Epidermal melanocyte (primary cell): ENCODE results near the gene AGMO.

Experiments used
- DNase-seq: peaks from one replicate; pipeline ENCODE4 v3.0.0; 2011; ENCODE audit warnings: low spot score; ENCODE audit not compliant: insufficient read length

The AGMO gene

DNA sequence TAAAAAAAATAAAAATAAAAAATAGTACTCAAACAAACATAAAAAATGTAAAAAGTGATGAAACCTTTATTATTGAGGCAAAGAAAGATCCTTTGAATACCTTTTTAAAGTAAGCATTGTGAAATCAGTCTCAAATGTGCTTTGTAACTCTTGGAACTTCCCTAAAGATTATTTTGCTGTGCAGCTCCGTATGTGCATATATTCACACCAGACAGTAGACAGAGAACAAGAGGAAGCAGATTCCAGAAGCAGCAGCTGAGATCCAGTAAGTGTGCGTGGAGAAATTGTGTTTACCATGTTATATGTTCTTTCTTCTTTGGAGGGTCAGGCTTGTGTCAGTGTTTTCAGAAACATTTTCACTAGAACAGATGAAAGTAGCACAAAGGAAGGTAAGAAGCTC is 324.9 kb downstream of the AGMO start:
- DNase-seq: no peak

- no peak for DNase-seq
These were observed 327.4 kb downstream of the AGMO start for GRCh38 chr7:15234431-15234830.

DNA sequence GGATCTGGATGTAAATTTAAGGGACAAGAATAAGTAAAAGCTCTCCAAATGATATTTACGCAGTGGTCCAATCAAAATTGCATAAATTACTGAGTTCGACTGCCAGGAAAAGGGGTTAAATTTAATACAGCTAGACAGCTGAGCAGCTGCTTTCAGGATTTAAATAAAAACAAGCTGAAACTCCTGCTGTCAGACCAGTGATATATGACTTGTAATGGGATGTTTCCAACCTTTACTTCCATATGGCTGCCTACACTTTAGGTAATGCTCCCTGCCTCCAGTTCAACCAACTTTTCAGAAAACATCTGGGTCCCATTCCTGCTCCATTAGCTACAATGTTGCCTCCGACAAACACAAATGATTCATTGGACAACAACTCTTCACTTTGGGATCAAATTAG is 333.0 kb downstream of the AGMO start:
- no peak for DNase-seq

DNA sequence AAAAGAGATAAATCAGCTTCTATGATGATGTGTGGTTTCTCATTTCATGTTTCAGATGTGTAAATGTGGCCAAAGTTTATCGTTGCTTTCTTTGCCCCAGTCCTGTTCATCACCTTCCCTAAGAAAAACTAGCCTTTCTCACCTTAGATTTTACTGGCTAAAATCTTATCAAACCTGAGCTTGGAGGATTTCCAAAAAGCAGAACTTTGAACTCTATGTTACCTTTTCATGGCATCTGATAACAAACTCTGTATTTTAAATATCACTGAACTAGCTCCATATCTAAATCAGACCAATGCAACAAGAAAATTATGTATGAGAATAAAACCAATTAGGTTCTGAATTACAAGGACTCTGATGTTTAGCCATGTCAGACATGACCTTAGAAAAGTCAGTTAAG is 335.8 kb downstream of the AGMO start:
- no peak for DNase-seq

- DNase-seq: no peak
These were observed 342.1 kb downstream of the AGMO start for GRCh38 chr7:15219758-15220157.

DNA sequence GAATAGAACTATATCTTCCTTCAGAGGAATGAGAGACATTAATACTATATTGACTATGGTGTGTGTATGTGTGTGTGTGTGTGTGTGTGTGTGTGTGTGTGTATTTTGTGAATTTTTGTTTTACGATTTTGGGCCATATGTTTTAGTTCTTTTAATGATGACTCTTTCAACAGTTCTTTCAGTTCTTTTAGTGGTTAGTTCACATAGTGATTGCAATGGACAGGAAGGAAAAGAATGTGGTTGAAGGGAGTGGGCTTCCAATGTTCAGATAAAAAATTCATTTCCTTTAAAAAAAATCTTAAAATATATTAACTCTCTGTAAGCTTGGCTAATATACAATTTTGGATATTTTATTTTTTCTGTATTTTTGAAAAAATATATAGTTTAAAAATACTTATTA is 343.6 kb downstream of the AGMO start:
- DNase-seq: no peak

DNA sequence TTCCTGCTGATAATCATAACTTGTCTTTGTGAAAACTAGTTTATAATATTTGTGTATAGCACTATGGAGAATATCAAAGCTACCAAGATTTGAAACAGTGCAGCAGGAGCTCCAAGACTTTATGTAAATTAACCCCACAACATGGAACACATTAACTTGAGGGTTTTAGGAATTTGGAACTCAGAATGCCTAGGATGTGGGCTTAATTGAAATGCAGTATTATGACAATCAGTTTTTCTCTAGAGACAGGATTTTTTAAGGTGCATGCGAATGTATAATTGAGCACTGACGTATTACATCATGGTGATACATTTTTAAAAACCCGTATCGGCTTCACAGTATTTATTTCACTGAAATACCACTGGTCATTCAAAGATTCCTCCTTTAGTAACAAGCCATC is 346.2 kb downstream of the AGMO start:
- DNase-seq: no peak

DNA sequence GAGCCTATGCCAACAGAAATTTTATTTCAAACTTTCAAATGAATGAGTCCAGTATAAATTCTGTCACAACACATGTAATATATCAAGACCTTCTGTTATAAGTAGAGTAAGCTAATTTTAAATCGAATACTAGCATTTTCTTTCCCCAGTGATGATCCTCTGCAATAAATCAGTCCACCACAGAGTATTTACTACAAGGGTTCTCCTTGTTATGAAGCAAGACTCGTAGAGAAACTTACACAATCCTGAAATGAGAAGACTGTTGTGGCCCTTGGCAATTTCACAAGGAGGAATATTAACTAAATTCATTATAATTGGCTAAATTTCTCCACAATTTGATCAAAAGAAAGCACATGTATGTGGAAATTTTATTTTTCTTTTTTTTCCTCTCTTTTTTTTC is 346.8 kb downstream of the AGMO start:
- no peak for DNase-seq

- no peak for DNase-seq
These were observed 348.7 kb downstream of the AGMO start for GRCh38 chr7:15213093-15213492.

DNA sequence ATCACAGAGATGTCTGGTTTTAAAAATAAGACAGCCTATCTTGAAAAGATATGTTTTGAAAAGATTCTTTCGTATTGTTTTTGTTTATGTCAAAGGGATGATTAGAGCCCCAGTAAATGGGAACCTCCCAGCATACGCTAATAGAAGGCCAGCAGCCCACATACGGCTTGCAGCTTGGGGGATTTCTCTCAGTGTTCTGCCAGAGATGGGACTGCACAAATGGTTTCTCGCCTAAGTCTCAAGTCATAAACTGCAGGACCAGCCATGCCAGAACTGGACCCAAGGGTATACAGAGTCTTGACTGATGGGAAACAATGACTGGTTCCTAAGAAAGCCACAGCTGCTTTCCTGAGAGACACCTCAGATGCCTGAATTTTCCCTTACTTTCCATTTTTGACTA is 352.4 kb downstream of the AGMO start:
- DNase-seq: no peak

- no peak for DNase-seq
These were observed 357.4 kb downstream of the AGMO start for GRCh38 chr7:15204421-15204820.

DNA sequence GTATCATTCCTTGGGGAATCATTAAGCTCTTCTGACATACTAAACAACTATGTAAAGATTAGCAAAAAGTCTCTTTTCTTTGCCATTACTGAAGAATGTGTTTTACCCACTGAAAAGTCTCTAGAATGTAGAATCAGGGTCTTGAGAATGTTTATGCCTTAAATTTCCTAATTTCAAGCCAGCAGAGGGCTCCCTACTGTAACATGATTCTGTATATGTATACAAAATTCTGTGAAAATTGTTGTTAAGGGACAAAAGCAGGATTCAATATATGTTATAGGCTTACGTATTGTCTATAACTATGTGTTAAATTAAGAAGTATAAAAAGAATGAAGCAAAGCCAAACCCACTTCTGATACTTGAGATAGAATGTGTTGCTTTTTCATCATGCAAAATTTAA is 362.3 kb downstream of the AGMO start:
- no peak for DNase-seq

DNA sequence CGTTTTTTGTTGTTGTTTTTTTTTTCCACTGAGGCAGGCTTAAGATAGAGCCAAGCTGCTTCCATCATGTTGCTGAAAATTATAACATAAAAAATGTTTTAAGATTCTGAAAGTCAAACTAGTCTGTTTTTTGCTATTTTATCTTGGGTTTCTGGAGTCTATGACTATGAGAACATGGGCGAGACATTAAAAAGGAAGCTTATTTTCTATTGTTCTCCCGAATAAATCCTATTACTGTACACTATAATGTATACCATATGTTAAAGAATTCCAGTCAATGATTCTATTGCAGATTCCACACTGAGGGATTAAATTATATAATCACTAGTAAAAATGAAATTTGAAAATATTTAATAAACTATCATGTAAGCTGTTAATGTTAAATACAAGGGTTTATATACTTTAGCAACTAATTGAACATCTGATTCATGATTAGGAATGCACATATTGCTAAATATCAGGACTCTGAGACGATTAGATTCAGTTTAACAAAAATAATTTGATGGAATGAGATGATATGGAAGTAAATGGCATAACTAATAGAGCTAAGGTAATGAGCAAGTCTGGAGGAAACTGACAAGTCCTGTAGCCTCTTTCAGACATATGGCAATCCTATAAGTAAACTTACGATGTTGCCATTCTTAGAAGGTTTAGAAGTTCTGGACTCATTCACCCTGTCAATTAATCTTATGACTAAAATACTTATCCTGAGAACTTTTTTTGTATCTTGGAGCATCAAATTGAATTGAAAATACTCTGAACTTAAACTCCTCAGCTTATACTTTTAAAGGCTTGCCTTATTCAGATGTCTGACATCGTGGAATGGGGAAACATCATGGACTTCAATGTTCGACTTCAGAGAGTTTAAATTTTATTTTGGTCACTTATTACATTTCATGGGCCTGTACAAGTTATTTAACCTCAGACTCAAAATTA is 364.5 kb downstream of the AGMO start:
- no peak for DNase-seq

GRCh38 chr7:15178065-15178464 is 383.8 kb downstream of the AGMO start:
- DNase-seq: no peak

DNA sequence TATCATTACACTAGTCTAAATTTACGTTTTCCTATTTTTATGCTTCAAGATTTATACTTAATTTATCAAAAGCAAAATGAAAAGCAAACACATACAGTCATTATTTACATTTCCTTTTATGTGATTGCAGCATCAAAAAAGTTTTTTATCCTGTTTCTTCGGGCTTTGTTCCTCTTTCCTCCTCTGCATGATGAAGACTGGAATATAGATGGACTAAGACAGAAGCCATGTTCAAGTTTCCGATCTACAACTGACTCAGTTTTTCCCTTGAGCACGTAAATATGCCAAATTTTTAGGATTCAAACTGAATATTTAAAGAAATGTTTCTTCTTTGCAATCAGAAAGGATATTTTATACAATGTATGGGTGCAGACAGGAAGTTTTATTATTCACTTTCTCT is 385.7 kb downstream of the AGMO start:
- no peak for DNase-seq

- DNase-seq: no peak
These were observed 386.7 kb downstream of the AGMO start for GRCh38 chr7:15175152-15175551.

DNA sequence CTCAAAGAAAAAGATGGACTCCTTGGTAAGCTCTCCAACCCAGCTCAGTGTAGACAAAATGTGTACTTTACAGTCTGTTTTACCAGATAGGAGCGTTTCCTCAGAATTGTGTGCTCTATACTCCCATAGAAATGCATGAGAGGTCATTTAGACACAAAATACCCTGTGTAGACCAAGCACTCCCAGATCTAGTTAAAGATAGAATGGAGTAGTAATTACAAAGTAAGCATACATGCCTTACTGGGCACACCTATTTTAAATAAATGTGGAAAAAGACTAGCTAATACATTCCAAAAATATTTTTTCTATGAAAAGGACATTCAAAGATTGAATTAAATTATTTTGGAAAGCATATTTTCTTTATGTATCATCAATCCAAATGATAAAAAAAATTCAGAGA is 387.3 kb downstream of the AGMO start:
- no peak for DNase-seq

GRCh38 chr7:15168489-15168888 is 393.3 kb downstream of the AGMO start:
- no peak for DNase-seq

DNA sequence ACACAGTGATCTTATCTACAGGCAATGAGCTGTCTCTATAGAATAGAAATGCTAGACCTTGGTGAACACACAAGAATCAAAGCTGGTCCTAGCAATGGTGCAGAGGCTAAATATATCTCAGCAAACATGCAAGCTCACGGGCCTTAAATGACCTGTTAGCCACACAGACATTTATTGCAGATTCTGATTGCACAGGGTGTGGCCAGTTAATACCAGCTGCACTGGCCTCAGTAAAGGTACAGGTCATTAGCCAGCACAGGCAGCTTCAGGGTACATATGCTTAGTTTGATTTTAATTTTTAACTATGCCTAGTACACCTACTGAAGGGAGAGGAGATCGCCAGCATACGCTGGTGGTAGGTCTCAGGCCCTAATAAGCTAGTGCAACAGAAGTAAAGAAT is 393.9 kb downstream of the AGMO start:
- no peak for DNase-seq

DNA sequence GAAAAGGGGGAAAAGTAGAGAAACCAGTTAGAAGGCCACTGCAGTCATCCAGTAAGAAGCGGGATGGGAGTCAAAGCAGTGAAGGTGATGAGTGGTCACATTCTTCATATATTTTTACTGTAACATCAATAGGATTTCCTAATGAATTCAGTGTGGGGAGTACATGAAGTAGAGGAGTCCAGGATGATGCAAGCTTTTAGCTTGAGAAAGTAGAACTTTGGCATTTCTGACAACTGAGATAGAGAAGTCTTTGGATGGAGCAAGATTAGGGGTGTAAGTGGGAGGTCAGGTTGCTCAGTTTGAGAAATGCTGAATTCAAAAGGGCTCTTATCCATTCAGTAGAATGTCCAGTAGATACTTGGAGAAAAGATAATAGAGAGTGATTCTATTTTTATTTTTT is 395.2 kb downstream of the AGMO start:
- DNase-seq: no peak

- no peak for DNase-seq
These were observed 402.6 kb downstream of the AGMO start for GRCh38 chr7:15159261-15159660.

DNA sequence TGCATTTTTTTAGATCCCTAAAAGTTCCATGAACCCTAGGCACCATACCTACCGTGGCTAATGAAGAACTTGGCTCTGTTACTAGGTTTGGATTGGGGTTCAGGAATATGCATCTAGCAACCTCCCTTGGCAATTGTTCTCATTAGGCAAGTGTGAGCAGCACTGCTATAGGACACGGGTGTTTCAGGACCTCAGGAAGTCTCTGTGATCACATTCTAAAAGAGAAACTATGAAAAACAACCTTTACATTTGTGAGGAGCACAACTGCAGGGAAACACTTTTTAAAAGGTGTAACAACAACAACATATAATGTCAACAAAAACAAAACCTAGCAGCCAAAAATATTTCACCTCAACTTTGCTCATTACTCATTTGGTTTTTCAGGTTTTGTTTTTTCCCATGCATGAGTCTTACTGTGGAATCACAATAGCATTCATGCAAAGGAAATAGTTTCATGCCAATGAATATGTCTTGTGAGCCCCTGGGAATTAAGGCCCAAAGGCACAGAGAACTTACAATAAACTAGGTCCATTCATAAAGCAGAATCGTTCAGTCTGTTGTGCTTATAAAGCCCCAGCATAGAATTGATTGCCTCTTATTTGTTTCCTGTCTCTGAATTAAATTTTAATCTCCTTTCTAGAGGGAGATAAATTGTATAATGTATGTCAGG is 403.5 kb downstream of the AGMO start:
- peak; percentile 23 for DNase-seq
